Upper lobe of left lung (tissue), 4 donors: ENCODE results near the gene TRPM8.

Experiments used
- EP300 ChIP-seq, 4 donors: sonication (generic); formaldehyde crosslinking; IDR thresholded peaks; one replicate each; pipeline ENCODE4 v1.5.1; 2017; ENCODE audit warnings: antibody characterized with exemption in 4 of 4, control low read depth in 2 of 4
- POLR2A ChIP-seq, 4 donors: fragments of 450-650 bp; IDR thresholded peaks; one replicate each; pipeline ENCODE4 v1.5.1; 2016 to 2017; ENCODE audit warnings: antibody characterized with exemption in 4 of 4, mild to moderate bottlenecking in 2 of 4
- POLR2AphosphoS5 ChIP-seq, 2 donors: sonication (generic); formaldehyde crosslinking; IDR thresholded peaks; one replicate each; pipeline ENCODE4 v1.5.1; 2017; ENCODE audit warnings: antibody characterized with exemption in 2 of 2
- TF ChIP-seq, protein P1 (sequence below), 6 experiments: fragments of 450-650 bp in 4 of 6; fragments of 200-600 bp in 2 of 6; sonication (generic) in 2 of 6; IDR thresholded peaks; one replicate each; pipeline ENCODE4 v1.5.1; 2016 to 2019; ENCODE audit warnings: antibody characterized with exemption in 6 of 6

DNA sequence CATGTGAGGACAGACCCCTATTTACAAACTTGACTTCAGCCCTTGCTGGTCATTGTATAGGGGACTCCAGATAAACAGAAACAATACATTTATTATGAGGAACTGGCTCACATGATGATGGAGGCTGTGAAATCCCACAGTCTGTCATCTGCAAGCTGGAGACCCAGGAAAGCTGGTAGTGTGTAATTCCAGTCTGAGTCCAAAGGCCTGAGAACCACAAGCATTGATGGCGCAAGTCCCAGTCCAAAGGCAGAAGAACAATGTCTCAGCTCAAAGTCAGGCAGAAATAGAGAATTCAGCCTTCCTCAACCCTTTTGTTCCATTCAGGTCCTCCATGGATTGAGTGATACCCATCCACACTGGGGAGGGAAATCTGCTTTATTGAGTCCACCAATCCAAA, 105.3 kb downstream of the TRPM8 start:
- TF ChIP-seq, protein P1, sequence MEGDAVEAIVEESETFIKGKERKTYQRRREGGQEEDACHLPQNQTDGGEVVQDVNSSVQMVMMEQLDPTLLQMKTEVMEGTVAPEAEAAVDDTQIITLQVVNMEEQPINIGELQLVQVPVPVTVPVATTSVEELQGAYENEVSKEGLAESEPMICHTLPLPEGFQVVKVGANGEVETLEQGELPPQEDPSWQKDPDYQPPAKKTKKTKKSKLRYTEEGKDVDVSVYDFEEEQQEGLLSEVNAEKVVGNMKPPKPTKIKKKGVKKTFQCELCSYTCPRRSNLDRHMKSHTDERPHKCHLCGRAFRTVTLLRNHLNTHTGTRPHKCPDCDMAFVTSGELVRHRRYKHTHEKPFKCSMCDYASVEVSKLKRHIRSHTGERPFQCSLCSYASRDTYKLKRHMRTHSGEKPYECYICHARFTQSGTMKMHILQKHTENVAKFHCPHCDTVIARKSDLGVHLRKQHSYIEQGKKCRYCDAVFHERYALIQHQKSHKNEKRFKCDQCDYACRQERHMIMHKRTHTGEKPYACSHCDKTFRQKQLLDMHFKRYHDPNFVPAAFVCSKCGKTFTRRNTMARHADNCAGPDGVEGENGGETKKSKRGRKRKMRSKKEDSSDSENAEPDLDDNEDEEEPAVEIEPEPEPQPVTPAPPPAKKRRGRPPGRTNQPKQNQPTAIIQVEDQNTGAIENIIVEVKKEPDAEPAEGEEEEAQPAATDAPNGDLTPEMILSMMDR (IDR thresholded peaks at IDR 0.05): no peak
- TF ChIP-seq POLR2A (IDR thresholded peaks at IDR 0.05): no peak
- TF ChIP-seq EP300 (IDR thresholded peaks at IDR 0.05): no peak
- TF ChIP-seq POLR2AphosphoS5 (IDR thresholded peaks at IDR 0.05): no peak
